Breast epithelium (tissue), 3 donors: Measurements from ENCODE around the gene DGKQ.

Experiments used
- CTCF ChIP-seq, 3 donors: fragments of 450-650 bp; IDR thresholded peaks; one replicate each; pipeline ENCODE4 v1.5.1; 2016 to 2017; ENCODE audit warnings: antibody characterized with exemption in 3 of 3, mild to moderate bottlenecking in 3 of 3, moderate library complexity in 3 of 3
- POLR2AphosphoS5 ChIP-seq, 3 donors: sonication (generic); formaldehyde crosslinking; IDR thresholded peaks; one replicate each; pipeline ENCODE4 v1.6.1; 2017; ENCODE audit warnings: antibody characterized with exemption in 3 of 3

- TF ChIP-seq CTCF (IDR thresholded peaks at IDR 0.05), result no peak
- no peak for TF ChIP-seq POLR2AphosphoS5 (IDR thresholded peaks at IDR 0.05)
Measured at GRCh38 chr4:1003271-1004070, 30.1 kb upstream of the DGKQ start.
